Tibial nerve (tissue), 3 donors: ENCODE results near the gene CAMKK1.

ENCODE experiments used
- CTCF ChIP-seq, 5 experiments: fragments of 200-600 bp in 3 of 5; fragments of 450-650 bp in 2 of 5; sonication (generic) in 3 of 5; IDR thresholded peaks; one replicate each; pipeline ENCODE4 v1.5.1; 2016 to 2019; ENCODE audit warnings: antibody characterized with exemption in 5 of 5, mild to moderate bottlenecking in 3 of 5, moderate library complexity in 2 of 5
- POLR2A ChIP-seq, 2 donors: fragments of 450-650 bp; IDR thresholded peaks; one replicate each; pipeline ENCODE4 v1.6.1; 2017; ENCODE audit warnings: antibody characterized with exemption in 2 of 2, mild to moderate bottlenecking in 2 of 2, moderate library complexity in 2 of 2

- TF ChIP-seq CTCF (IDR thresholded peaks at IDR 0.05) (no peak), POLR2A (IDR thresholded peaks at IDR 0.05) (no peak)
Observed at GRCh38 chr17:3940965-3941698, 48.3 kb upstream of the CAMKK1 start.
